ENCODE results near the gene TRPC6.

TRPC6 gene

DNA sequence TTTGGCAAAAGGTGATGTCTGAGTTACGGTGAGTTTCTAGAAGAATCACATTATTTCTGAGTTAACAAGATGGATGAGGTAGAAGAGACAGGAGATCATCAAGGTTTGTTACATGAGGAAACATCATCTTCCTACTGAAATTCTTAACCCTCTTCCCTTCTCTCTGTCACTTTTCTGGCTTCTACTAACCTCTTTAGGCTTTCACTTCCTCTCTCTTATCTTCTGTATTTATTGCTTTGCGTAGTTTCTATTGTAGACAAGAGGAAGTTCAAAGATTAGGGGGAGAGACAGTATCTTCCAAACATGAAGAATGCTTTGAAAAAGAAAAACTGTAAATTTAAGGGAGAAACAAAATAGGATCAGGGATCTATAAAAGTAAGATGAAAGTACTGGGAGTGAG lies 75.4 kb downstream of the TRPC6 start:
- Histone ChIP-seq H3K4me3 (no peak overlapping the region), H3K27ac (no peak overlapping the region)
- DNase-seq (ENCODE audit: low spot score) = no peak
- TF ChIP-seq, protein P1, sequence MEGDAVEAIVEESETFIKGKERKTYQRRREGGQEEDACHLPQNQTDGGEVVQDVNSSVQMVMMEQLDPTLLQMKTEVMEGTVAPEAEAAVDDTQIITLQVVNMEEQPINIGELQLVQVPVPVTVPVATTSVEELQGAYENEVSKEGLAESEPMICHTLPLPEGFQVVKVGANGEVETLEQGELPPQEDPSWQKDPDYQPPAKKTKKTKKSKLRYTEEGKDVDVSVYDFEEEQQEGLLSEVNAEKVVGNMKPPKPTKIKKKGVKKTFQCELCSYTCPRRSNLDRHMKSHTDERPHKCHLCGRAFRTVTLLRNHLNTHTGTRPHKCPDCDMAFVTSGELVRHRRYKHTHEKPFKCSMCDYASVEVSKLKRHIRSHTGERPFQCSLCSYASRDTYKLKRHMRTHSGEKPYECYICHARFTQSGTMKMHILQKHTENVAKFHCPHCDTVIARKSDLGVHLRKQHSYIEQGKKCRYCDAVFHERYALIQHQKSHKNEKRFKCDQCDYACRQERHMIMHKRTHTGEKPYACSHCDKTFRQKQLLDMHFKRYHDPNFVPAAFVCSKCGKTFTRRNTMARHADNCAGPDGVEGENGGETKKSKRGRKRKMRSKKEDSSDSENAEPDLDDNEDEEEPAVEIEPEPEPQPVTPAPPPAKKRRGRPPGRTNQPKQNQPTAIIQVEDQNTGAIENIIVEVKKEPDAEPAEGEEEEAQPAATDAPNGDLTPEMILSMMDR (IDR thresholded peaks at IDR 0.05) = no peak

DNA sequence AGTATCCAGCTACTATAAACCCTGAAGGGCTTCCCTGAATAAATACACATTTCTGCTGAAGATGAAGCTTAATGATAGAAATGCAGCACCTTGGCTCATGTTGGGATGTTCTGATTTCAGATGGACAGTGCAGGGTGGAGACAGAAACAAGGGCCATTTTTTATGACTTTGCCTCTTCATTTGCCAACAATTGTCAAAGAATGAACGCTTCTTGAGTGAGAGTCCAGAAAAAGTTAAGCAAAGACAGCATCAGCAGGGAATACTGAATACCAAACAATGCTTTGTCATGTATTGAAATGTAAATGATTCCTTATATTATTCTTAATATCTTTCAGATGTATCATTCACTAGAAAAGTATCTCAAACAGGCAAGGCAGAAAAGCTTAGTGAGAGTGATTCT lies 84.9 kb downstream of the TRPC6 start:
- Histone ChIP-seq H3K4me3 (no peak overlapping the region), H3K27ac (no peak overlapping the region)
- TF ChIP-seq, protein P1 (IDR thresholded peaks at IDR 0.05) = no peak
- DNase-seq (ENCODE audit: low spot score) = no peak

- TF ChIP-seq, protein P1 (IDR thresholded peaks at IDR 0.05) = no peak
- no peak overlapping the region for H3K4me3 ChIP-seq
- no peak for DNase-seq (ENCODE audit: low spot score)
- H3K27ac ChIP-seq = no peak overlapping the region
Measured at GRCh38 chr11:101497291-101497690, 86.5 kb downstream of the TRPC6 start.

DNA sequence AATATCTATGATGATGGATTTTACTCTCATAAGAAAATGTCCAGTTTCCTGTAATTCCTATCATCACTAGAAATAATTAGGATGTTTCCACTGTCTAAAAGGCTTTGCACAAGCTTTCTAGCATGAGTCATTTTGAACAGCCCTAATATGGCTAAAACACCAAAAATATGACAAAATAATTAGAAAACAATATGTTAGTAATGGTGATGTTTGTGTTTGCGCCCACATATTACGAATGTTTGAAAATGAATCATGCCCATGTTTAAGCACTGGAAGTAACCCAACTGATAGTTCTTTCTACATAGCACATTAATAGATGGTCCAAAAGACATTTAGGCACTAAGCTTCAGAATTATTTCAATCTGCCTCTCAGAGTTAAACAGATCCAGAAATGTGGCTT lies 96.0 kb downstream of the TRPC6 start:
- no peak for DNase-seq (ENCODE audit: low spot score)
- H3K27ac ChIP-seq = no peak overlapping the region
- TF ChIP-seq, protein P1 (IDR thresholded peaks at IDR 0.05) = no peak
- no peak overlapping the region for H3K4me3 ChIP-seq

DNA sequence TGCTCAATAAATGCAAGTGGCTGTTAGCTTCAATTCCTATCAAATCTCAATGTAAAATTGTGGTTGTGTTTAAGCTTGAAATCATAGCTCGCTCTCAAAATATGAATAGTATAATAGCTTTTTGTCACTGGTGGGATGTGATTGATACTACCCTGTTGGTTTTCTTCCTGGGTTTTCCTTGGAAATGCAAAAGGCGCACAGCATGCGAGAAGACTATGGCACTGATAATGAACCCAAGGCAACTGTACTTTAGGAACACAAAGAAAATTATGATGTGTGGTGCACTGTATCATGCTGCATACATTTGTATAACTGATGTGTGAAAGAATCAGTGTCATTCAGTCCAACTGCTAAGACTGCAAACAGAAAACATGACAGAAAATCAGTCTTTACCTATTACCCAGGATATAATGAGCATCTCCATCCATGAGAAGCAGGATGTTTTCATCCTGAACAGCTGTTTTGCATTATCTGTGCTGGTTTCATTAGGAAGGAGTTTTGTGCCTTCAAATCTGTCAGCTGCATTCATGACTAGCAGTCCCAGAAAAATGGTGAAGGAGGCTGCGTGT lies 101.2 kb downstream of the TRPC6 start:
- TF ChIP-seq, protein P1 (IDR thresholded peaks at IDR 0.05) = no peak
- no peak for DNase-seq (ENCODE audit: low spot score)
- Histone ChIP-seq H3K27ac (no peak overlapping the region), H3K4me3 (no peak overlapping the region)

DNA sequence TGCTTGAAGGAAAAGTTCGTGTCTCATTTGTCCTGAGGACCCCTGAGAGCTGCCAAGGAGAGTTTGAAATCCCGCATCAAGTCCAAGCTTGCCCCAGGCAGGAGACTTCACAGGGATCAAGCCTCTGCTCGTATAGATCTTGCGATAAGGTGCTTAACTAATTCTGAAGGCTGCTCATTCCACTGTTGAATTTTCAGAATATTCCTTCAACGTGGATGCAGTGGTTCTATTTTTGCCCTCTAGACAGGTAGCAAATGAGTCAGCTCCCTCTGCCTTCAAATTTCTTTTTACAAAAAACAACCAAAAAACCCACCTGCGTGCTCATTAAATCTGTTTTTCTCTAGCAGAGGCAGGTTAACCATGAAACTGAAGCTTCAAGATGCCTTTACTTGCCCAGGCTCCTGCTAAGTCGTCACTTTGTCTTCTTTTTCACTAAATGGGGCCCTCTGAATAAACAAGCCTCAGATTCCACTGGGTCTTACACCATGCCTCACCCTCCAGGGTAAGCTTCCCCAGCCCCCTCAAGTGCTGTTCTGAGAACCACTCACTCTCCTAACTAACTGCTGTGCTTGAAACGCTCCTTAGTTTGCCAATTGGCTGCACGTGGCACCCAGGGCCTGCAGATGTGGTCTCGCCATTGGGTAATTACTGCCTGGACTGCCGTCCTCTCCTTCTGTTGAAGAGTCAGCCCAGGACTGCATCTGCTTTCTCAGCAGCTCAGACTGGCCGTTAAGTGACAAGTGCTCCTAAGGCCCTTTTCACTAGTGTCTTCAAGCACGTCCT lies 105.0 kb downstream of the TRPC6 start:
- no peak for DNase-seq (ENCODE audit: low spot score)
- H3K4me3 ChIP-seq = no peak overlapping the region
- TF ChIP-seq, protein P1 (IDR thresholded peaks at IDR 0.05) = no peak
- H3K27ac ChIP-seq = no peak overlapping the region

- no peak overlapping the region for H3K27ac ChIP-seq
- DNase-seq (ENCODE audit: low spot score) = no peak
Measured at GRCh38 chr11:101477926-101478325, 105.9 kb downstream of the TRPC6 start.

More at GRCh38 chr11:101477926-101478325, 105.9 kb downstream of the TRPC6 start:
- TF ChIP-seq, protein P1 (IDR thresholded peaks at IDR 0.05) = no peak
- no peak overlapping the region for H3K4me3 ChIP-seq
